Measurements from ENCODE around the gene ETHE1.

The ETHE1 gene

DNA sequence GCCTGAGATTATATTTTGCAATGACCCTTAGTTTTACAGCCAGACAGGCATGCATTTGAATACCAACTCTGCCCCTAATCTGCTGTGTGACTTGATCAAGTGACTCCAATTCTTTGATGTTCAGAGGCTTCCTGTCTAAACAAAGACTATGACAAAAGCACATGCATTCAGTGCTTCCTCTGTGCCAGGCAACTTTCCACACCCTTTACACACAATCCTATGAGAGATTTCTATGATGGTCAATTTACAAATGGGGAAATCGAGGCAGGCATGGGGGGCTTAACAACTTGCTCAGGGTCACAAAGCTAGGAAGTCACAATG is 57.9 kb downstream of the ETHE1 start:
- no peak overlapping the region for H3K4me3 ChIP-seq (ENCODE audit: low read depth in 1 of 2, low read length in 2 of 2)
- no peaks in the 10 kb centered on the region for H3K27me3 ChIP-seq (ENCODE audit: low read depth, low read length)
- H3K4me1 ChIP-seq (ENCODE audit: control insufficient read depth in 1 of 2, insufficient read depth in 2 of 2, low read length in 2 of 2) = peaks cover 0 to 6% of the 10 kb centered on the region in 2 donors
- no peaks in the 10 kb centered on the region for H3K36me3 ChIP-seq (ENCODE audit: control insufficient read depth in 1 of 2, insufficient read depth in 2 of 2, low read length in 2 of 2)
- no peak overlapping the region for H3K27ac ChIP-seq (ENCODE audit: low read length)
- no peaks in the 10 kb centered on the region for H3K9me3 ChIP-seq (ENCODE audit: control insufficient read depth in 1 of 2, low read length in 2 of 2)

- Histone ChIP-seq H3K27ac (ENCODE audit: low read length) (no peak overlapping the region), H3K36me3 (ENCODE audit: control insufficient read depth in 1 of 2, insufficient read depth in 2 of 2, low read length in 2 of 2) (no peaks in the 10 kb centered on the region), H3K27me3 (ENCODE audit: low read depth, low read length) (no peaks in the 10 kb centered on the region), H3K4me1 (ENCODE audit: control insufficient read depth in 1 of 2, insufficient read depth in 2 of 2, low read length in 2 of 2) (peaks cover 0 to 6% of the 10 kb centered on the region in 2 donors), H3K9me3 (ENCODE audit: control insufficient read depth in 1 of 2, low read length in 2 of 2) (no peaks in the 10 kb centered on the region), H3K4me3 (ENCODE audit: low read depth in 1 of 2, low read length in 2 of 2) (no peak overlapping the region)
Measured at GRCh38 chr19:43468354-43469159, 58.4 kb downstream of the ETHE1 start.

DNA sequence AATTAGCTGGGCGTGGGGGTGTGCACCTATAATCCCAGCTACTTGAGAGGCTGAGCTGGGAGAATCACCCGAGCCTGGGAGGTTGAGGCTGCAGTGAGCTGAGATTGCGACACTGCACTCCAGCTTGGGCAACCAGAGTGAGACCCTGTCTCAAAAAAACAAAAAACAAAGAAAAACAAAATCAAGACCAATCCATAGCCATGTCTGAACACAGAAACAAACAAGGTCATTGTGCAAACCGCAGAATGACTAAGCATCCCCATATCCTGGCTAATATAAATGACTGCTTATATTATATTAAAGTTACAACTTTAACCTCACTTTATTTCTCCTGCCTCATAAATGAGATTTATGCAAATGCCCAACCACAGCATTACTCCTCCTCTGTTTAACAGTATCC is 59.3 kb downstream of the ETHE1 start:
- H3K27me3 ChIP-seq (ENCODE audit: low read depth, low read length) = no peaks in the 10 kb centered on the region
- H3K27ac ChIP-seq (ENCODE audit: low read length) = no peak overlapping the region
- H3K36me3 ChIP-seq (ENCODE audit: control insufficient read depth in 1 of 2, insufficient read depth in 2 of 2, low read length in 2 of 2) = no peaks in the 10 kb centered on the region
- H3K4me1 ChIP-seq (ENCODE audit: control insufficient read depth in 1 of 2, insufficient read depth in 2 of 2, low read length in 2 of 2) = peaks cover 3 to 6% of the 10 kb centered on the region in 2 donors
- no peak overlapping the region for H3K4me3 ChIP-seq (ENCODE audit: low read depth in 1 of 2, low read length in 2 of 2)
- H3K9me3 ChIP-seq (ENCODE audit: control insufficient read depth in 1 of 2, low read length in 2 of 2) = no peaks in the 10 kb centered on the region

- no peaks in the 10 kb centered on the region for H3K9me3 ChIP-seq (ENCODE audit: control insufficient read depth in 1 of 2, low read length in 2 of 2)
- H3K4me3 ChIP-seq (ENCODE audit: low read depth in 1 of 2, low read length in 2 of 2) = no peak overlapping the region
- peaks cover 3 to 6% of the 10 kb centered on the region in 2 donors for H3K4me1 ChIP-seq (ENCODE audit: control insufficient read depth in 1 of 2, insufficient read depth in 2 of 2, low read length in 2 of 2)
- no peaks in the 10 kb centered on the region for H3K27me3 ChIP-seq (ENCODE audit: low read depth, low read length)
- no peaks in the 10 kb centered on the region for H3K36me3 ChIP-seq (ENCODE audit: control insufficient read depth in 1 of 2, insufficient read depth in 2 of 2, low read length in 2 of 2)
- no peak overlapping the region for H3K27ac ChIP-seq (ENCODE audit: low read length)
Measured at GRCh38 chr19:43467276-43467675, 59.7 kb downstream of the ETHE1 start.

DNA sequence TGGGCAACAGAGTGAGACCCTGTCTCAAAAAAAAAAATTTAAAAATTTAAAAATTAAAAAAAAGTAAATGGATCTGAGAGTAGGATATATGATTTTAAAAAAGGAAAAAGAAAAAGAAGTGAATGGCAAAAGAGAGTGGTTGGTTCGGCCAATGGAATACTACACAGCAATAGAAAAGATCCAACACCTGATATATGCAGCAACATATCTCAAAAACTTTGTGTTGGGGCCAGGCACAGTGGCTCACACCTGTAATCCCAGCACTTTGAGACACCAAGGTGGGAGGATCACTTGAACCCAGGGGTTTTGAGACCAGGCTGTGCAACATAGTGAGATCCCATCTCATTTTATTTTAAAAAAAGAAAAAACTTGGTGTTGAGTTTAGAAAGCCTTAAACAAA is 60.2 kb downstream of the ETHE1 start:
- Histone ChIP-seq H3K27me3 (ENCODE audit: low read depth, low read length) (no peaks in the 10 kb centered on the region), H3K4me3 (ENCODE audit: low read depth in 1 of 2, low read length in 2 of 2) (no peak overlapping the region), H3K9me3 (ENCODE audit: control insufficient read depth in 1 of 2, low read length in 2 of 2) (no peaks in the 10 kb centered on the region), H3K36me3 (ENCODE audit: control insufficient read depth in 1 of 2, insufficient read depth in 2 of 2, low read length in 2 of 2) (no peaks in the 10 kb centered on the region), H3K4me1 (ENCODE audit: control insufficient read depth in 1 of 2, insufficient read depth in 2 of 2, low read length in 2 of 2) (peaks cover 3 to 6% of the 10 kb centered on the region in 2 donors), H3K27ac (ENCODE audit: low read length) (no peak overlapping the region)

GRCh38 chr19:43465468-43466120 is 61.4 kb downstream of the ETHE1 start, which contains the start of gene LYPD3:
TSS of gene LYPD3 (minus strand) at chr19:43465608. CDS start at chr19:43465571, 37 bp downstream.
- Histone ChIP-seq H3K27me3 (ENCODE audit: low read depth, low read length) (no peaks in the 10 kb centered on the region), H3K36me3 (ENCODE audit: control insufficient read depth in 1 of 2, insufficient read depth in 2 of 2, low read length in 2 of 2) (no peaks in the 10 kb centered on the region), H3K4me3 (ENCODE audit: low read depth in 1 of 2, low read length in 2 of 2) (peak within 1 kb of the TSS; percentile 73 to 86), H3K27ac (ENCODE audit: low read length) (no peak within 1 kb of the TSS), H3K4me1 (ENCODE audit: control insufficient read depth in 1 of 2, insufficient read depth in 2 of 2, low read length in 2 of 2) (peaks cover 3 to 6% of the 10 kb centered on the region in 2 donors), H3K9me3 (ENCODE audit: control insufficient read depth in 1 of 2, low read length in 2 of 2) (no peaks in the 10 kb centered on the region)

- H3K4me3 ChIP-seq (ENCODE audit: low read depth in 1 of 2, low read length in 2 of 2) = peak overlapping the region; percentile 73 to 86
Measured at GRCh38 chr19:43464134-43464775, 62.7 kb downstream of the ETHE1 start.

GRCh38 chr19:43463381-43464133 is 63.4 kb downstream of the ETHE1 start:
- Histone ChIP-seq H3K4me3 (ENCODE audit: low read depth in 1 of 2, low read length in 2 of 2) (peak overlapping the region; percentile 73 to 86), H3K27me3 (ENCODE audit: low read depth, low read length) (no peaks in the 10 kb centered on the region), H3K9me3 (ENCODE audit: control insufficient read depth in 1 of 2, low read length in 2 of 2) (no peaks in the 10 kb centered on the region), H3K4me1 (ENCODE audit: control insufficient read depth in 1 of 2, insufficient read depth in 2 of 2, low read length in 2 of 2) (peaks cover 3 to 6% of the 10 kb centered on the region in 2 donors), H3K36me3 (ENCODE audit: control insufficient read depth in 1 of 2, insufficient read depth in 2 of 2, low read length in 2 of 2) (no peaks in the 10 kb centered on the region), H3K27ac (ENCODE audit: low read length) (peak overlapping the region; percentile 65)

More at GRCh38 chr19:43464134-43464775, 62.7 kb downstream of the ETHE1 start:
- no peaks in the 10 kb centered on the region for H3K27me3 ChIP-seq (ENCODE audit: low read depth, low read length)
- H3K36me3 ChIP-seq (ENCODE audit: control insufficient read depth in 1 of 2, insufficient read depth in 2 of 2, low read length in 2 of 2) = no peaks in the 10 kb centered on the region
- H3K4me1 ChIP-seq (ENCODE audit: control insufficient read depth in 1 of 2, insufficient read depth in 2 of 2, low read length in 2 of 2) = peaks cover 3 to 6% of the 10 kb centered on the region in 2 donors
- H3K9me3 ChIP-seq (ENCODE audit: control insufficient read depth in 1 of 2, low read length in 2 of 2) = no peaks in the 10 kb centered on the region
- H3K27ac ChIP-seq (ENCODE audit: low read length) = peak overlapping the region; percentile 65

DNA sequence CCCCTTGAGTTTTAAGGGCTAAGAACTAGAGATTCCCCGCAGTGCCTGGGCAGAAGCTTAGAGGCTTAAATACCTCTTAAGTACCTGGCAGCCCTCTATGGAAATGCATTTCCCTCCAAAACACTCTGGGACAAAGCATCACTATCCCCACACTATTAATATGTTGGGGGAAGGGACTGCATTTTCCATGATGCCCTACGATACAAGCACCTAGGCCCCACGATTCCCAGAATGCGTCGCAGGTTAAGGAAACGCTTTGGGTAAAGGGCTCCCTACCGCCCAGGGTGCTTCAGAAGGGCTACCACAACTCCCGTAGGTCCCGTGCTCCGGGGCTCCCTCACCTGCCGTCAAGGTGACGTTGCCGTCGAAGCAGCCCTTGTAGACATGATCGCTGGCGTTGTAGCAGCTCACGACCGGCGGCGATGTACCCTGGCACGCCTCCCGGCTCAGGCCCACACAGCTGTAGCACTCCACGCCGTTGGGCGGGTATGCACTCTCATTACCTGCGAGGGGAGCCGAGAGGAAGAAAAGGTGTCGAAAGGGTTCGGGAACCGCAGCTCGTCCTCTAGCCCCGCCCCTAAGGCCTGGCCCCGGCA is 64.1 kb downstream of the ETHE1 start:
- Histone ChIP-seq H3K36me3 (ENCODE audit: control insufficient read depth in 1 of 2, insufficient read depth in 2 of 2, low read length in 2 of 2) (no peaks in the 10 kb centered on the region), H3K27ac (ENCODE audit: low read length) (no peak overlapping the region), H3K27me3 (ENCODE audit: low read depth, low read length) (no peaks in the 10 kb centered on the region), H3K4me3 (ENCODE audit: low read depth in 1 of 2, low read length in 2 of 2) (peak overlapping the region; percentile 73 to 86), H3K4me1 (ENCODE audit: control insufficient read depth in 1 of 2, insufficient read depth in 2 of 2, low read length in 2 of 2) (peaks cover 3 to 6% of the 10 kb centered on the region in 2 donors), H3K9me3 (ENCODE audit: control insufficient read depth in 1 of 2, low read length in 2 of 2) (no peaks in the 10 kb centered on the region)

DNA sequence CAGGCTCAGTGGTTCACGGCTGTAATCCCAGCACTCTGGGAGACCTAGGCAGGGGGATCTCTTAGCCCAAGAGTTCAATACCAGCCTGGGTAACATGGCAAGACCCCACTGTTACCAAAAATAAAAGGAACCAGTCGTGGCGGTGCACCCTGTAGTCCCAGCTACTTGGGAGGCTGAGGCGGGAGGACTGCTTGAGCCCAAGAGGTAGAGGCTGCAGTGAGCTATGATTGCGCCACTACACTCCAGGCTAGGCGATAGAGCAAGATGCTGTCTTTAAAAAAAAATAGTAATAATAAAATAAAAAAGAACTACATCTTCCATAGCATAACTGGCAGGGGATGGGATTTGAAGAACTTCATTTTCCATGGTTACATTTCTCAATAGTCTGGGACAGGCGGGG is 64.6 kb downstream of the ETHE1 start:
- peaks cover 3 to 6% of the 10 kb centered on the region in 2 donors for H3K4me1 ChIP-seq (ENCODE audit: control insufficient read depth in 1 of 2, insufficient read depth in 2 of 2, low read length in 2 of 2)
- H3K27me3 ChIP-seq (ENCODE audit: low read depth, low read length) = no peaks in the 10 kb centered on the region
- no peaks in the 10 kb centered on the region for H3K9me3 ChIP-seq (ENCODE audit: control insufficient read depth in 1 of 2, low read length in 2 of 2)
- H3K27ac ChIP-seq (ENCODE audit: low read length) = no peak overlapping the region
- H3K4me3 ChIP-seq (ENCODE audit: low read depth in 1 of 2, low read length in 2 of 2) = peak overlapping the region in 1 of 2 donors; percentile 86
- no peaks in the 10 kb centered on the region for H3K36me3 ChIP-seq (ENCODE audit: control insufficient read depth in 1 of 2, insufficient read depth in 2 of 2, low read length in 2 of 2)
